Peyer's patch (tissue), 4 donors: Measurements from ENCODE around the gene ZC2HC1B.

ENCODE experiments used
- POLR2A ChIP-seq, 2 donors: fragments of 450-650 bp; IDR thresholded peaks; one replicate each; pipeline ENCODE4 v1.5.1; 2017; ENCODE audit warnings: antibody characterized with exemption in 2 of 2, mild to moderate bottlenecking in 2 of 2, moderate library complexity in 2 of 2
- TF ChIP-seq, protein P1 (sequence below), 6 experiments: fragments of 450-650 bp in 4 of 6; fragments of 200-600 bp in 2 of 6; sonication (generic) in 1 of 6; IDR thresholded peaks; one replicate each; pipeline ENCODE4 v1.5.1; 2017 to 2019; ENCODE audit warnings: antibody characterized with exemption in 6 of 6, mild to moderate bottlenecking in 3 of 6, moderate library complexity in 1 of 6

DNA sequence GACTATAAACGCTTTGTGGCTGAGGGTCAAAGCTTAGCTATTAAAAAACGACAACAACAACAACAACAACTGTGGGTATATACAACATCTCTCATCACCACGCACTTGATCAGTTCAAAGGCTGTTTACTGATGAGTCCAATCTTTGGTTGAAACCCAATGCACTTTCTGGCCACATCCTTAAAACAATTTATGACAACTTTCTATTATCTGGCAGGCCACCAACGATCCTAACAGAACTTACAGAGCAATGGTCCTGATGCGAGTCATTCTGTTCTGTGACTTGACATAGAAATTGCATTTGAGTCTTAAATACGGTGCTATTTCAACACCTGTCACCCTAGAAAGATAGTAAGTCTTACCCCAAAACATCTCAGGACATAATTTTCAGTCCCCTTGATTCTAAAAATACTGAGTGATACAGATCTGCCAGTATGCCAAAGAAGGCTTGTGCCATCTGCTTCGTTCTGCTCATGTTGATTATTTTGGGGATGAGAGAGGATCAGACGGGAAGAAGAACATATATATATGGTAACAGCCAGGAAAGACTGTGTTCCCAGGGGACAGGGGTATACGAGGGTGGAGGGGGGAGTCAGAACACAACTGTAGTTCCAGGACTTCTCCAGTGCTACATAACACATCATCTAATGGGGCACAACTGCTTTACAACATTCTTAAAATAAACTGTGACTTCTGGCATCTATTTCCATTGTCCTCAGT, 87.9 kb downstream of the ZC2HC1B start:
- TF ChIP-seq, protein P1, sequence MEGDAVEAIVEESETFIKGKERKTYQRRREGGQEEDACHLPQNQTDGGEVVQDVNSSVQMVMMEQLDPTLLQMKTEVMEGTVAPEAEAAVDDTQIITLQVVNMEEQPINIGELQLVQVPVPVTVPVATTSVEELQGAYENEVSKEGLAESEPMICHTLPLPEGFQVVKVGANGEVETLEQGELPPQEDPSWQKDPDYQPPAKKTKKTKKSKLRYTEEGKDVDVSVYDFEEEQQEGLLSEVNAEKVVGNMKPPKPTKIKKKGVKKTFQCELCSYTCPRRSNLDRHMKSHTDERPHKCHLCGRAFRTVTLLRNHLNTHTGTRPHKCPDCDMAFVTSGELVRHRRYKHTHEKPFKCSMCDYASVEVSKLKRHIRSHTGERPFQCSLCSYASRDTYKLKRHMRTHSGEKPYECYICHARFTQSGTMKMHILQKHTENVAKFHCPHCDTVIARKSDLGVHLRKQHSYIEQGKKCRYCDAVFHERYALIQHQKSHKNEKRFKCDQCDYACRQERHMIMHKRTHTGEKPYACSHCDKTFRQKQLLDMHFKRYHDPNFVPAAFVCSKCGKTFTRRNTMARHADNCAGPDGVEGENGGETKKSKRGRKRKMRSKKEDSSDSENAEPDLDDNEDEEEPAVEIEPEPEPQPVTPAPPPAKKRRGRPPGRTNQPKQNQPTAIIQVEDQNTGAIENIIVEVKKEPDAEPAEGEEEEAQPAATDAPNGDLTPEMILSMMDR (IDR thresholded peaks at IDR 0.05): no peak
- no peak for TF ChIP-seq POLR2A (IDR thresholded peaks at IDR 0.05)
